ENCODE results near the gene MLH3.

GRCh38 chr14:75025876-75026275, 25.4 kb downstream of the MLH3 start:
- TF ChIP-seq EZH2 (IDR thresholded peaks at IDR 0.05; ENCODE audit: low read depth, unreplicated experiment): no peak
- TF ChIP-seq, protein P1, sequence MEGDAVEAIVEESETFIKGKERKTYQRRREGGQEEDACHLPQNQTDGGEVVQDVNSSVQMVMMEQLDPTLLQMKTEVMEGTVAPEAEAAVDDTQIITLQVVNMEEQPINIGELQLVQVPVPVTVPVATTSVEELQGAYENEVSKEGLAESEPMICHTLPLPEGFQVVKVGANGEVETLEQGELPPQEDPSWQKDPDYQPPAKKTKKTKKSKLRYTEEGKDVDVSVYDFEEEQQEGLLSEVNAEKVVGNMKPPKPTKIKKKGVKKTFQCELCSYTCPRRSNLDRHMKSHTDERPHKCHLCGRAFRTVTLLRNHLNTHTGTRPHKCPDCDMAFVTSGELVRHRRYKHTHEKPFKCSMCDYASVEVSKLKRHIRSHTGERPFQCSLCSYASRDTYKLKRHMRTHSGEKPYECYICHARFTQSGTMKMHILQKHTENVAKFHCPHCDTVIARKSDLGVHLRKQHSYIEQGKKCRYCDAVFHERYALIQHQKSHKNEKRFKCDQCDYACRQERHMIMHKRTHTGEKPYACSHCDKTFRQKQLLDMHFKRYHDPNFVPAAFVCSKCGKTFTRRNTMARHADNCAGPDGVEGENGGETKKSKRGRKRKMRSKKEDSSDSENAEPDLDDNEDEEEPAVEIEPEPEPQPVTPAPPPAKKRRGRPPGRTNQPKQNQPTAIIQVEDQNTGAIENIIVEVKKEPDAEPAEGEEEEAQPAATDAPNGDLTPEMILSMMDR (conservative IDR thresholded peaks at IDR 0.05; ENCODE audit: low read depth in 2 of 2): no peak
- no peak for TF ChIP-seq POLR2AphosphoS5 (IDR thresholded peaks at IDR 0.05; ENCODE audit: low read depth)
- TF ChIP-seq CREB1 (CRISPR knock-in tag; IDR thresholded peaks at IDR 0.05; ENCODE audit: low read depth): no peak
